Osteoblast (primary cell): ENCODE data around the gene FBXO28. TPM values are rescaled to one million over a fixed set of nuclear protein-coding genes. Genes with fewer than 3 reads are reported as not detected.

Experiments used
- DNase-seq: peaks from one replicate; pipeline ENCODE4 v3.0.0; 2011; ENCODE audit warnings: low spot score, mixed read lengths; ENCODE audit not compliant: insufficient read length; ENCODE audit errors: missing footprints
- H2AFZ ChIP-seq: 2 replicates; pipeline ENCODE4 v1.6.0; 2011; ENCODE audit warnings: mild to moderate bottlenecking, low read length
- H3K27ac ChIP-seq: 2 replicates; pipeline ENCODE4 v1.5.1; 2011; ENCODE audit warnings: mild to moderate bottlenecking, low read depth, low read length, moderate library complexity
- H3K27me3 ChIP-seq: 2 replicates; pipeline ENCODE4 v1.6.0; 2012; ENCODE audit warnings: mild to moderate bottlenecking, control low read depth, inconsistent platforms, low read length, moderate library complexity; ENCODE audit not compliant: insufficient read depth
- H3K36me3 ChIP-seq: 2 replicates; pipeline ENCODE4 v1.5.1; 2011; ENCODE audit warnings: mild to moderate bottlenecking, low read length, control low read depth, moderate library complexity; ENCODE audit not compliant: insufficient read depth
- H3K4me1 ChIP-seq: 2 replicates; pipeline ENCODE4 v1.5.1; 2011; ENCODE audit warnings: mild to moderate bottlenecking, low read length, control low read depth, moderate library complexity; ENCODE audit not compliant: insufficient read depth
- H3K4me2 ChIP-seq: 2 replicates; pipeline ENCODE4 v1.6.0; 2011; ENCODE audit warnings: mild to moderate bottlenecking, low read length; ENCODE audit not compliant: insufficient read depth
- H3K4me3 ChIP-seq: fragments of 200-600 bp; sonication (generic); 3 replicates; pipeline ENCODE4 v1.5.1; 2012; ENCODE audit warnings: mild to moderate bottlenecking, low read length, inconsistent platforms; ENCODE audit not compliant: insufficient read depth
- H3K79me2 ChIP-seq: 2 replicates; pipeline ENCODE4 v1.6.0; 2012; ENCODE audit warnings: mild to moderate bottlenecking, low read length, control low read depth, inconsistent platforms; ENCODE audit not compliant: insufficient read depth
- H3K9me3 ChIP-seq: 2 replicates; pipeline ENCODE4 v1.5.1; 2011; ENCODE audit warnings: low read depth, low read length, control low read depth
- H4K20me1 ChIP-seq: 2 replicates; pipeline ENCODE4 v1.6.0; 2012; ENCODE audit warnings: mild to moderate bottlenecking, low read length, control low read depth; ENCODE audit not compliant: insufficient read depth
- total RNA-seq: library from RNA; depleted of rRNA; stranded (reverse); fragments of >200 nt; gene quantifications from 2 replicates; pipeline ENCODE4 v1.2.3, GENCODE V29; 2012
- TF ChIP-seq, protein P1 (sequence below): IDR thresholded peaks from 2 replicates; pipeline ENCODE4 v1.5.1; 2011; ENCODE audit warnings: mild to moderate bottlenecking, low read depth, low read length, moderate library complexity; ENCODE audit errors: extremely low read depth

FBXO28 gene
- total RNA-seq, 1 donor: 35.5 TPM

DNA sequence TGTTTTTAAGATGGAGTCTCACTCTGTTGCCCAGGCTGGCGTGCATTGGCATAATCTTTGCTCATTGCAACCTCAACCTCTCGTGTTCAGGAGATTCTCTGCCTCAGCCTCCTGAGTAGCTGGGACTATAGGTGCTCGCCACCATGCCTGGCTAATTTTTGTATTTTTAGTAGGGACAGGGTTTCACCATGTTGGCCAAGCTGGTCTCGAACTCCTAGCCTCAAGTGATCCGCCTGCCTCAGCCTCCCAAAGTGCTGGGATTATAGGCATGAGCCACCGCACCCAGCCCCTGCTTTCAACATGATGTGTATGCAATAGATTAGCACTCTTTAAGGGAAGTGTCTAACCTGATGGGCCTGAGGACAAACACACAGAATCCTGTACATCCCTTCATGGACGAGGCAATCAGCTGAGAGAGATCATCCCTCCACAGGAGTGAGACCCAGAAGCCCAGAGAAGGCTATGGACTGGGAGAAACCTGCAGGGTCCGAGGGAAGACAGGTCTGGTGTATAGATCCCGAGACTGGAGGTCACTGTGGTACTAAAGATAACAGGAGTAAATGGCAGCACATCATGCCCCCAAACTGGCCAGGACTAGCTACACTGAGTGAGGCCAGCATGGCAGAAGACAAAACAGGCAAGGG, 63.6 kb downstream of the FBXO28 start:
- Histone ChIP-seq H3K27me3 (peaks cover 2% of the 10 kb centered on the region), H2AFZ (no peak overlapping the region), H3K36me3 (no peaks in the 10 kb centered on the region), H4K20me1 (no peaks in the 10 kb centered on the region), H3K9me3 (no peaks in the 10 kb centered on the region), H3K4me1 (peaks cover 4% of the 10 kb centered on the region), H3K79me2 (no peaks in the 10 kb centered on the region), H3K4me2 (no peak overlapping the region), H3K4me3 (no peak overlapping the region), H3K27ac (no peak overlapping the region)
- DNase-seq: no peak
- TF ChIP-seq, protein P1, sequence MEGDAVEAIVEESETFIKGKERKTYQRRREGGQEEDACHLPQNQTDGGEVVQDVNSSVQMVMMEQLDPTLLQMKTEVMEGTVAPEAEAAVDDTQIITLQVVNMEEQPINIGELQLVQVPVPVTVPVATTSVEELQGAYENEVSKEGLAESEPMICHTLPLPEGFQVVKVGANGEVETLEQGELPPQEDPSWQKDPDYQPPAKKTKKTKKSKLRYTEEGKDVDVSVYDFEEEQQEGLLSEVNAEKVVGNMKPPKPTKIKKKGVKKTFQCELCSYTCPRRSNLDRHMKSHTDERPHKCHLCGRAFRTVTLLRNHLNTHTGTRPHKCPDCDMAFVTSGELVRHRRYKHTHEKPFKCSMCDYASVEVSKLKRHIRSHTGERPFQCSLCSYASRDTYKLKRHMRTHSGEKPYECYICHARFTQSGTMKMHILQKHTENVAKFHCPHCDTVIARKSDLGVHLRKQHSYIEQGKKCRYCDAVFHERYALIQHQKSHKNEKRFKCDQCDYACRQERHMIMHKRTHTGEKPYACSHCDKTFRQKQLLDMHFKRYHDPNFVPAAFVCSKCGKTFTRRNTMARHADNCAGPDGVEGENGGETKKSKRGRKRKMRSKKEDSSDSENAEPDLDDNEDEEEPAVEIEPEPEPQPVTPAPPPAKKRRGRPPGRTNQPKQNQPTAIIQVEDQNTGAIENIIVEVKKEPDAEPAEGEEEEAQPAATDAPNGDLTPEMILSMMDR: no peak

DNA sequence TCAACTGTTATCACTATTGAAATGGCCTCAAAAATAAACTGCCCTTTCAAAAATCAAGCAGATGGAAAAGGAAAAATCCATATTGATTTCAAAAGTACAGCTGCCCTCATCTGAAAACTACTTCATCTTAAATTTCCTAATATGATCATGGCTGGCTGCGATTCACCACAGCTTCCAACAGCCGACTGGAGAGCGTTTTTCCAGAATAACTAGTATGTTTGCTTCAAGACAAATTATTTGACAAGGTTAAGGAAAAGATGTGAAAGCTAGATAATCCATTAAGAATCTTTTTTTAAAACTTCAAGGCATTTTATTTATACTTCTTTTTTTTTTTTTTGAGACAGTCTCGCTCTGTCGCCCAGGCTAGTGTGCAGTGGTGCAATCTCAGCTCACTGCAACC, 65.0 kb downstream of the FBXO28 start:
- DNase-seq: no peak
- no peak overlapping the region for H3K4me2 ChIP-seq
- H3K27me3 ChIP-seq: no peaks in the 10 kb centered on the region
- no peaks in the 10 kb centered on the region for H3K36me3 ChIP-seq
- no peaks in the 10 kb centered on the region for H3K9me3 ChIP-seq
- peaks cover under 1% of the 10 kb centered on the region for H4K20me1 ChIP-seq
- no peak overlapping the region for H3K27ac ChIP-seq
- TF ChIP-seq, protein P1: no peak
- peaks cover 6% of the 10 kb centered on the region for H3K4me1 ChIP-seq
- no peak overlapping the region for H2AFZ ChIP-seq
- peaks cover 3% of the 10 kb centered on the region for H3K79me2 ChIP-seq
- H3K4me3 ChIP-seq: no peak overlapping the region

DNA sequence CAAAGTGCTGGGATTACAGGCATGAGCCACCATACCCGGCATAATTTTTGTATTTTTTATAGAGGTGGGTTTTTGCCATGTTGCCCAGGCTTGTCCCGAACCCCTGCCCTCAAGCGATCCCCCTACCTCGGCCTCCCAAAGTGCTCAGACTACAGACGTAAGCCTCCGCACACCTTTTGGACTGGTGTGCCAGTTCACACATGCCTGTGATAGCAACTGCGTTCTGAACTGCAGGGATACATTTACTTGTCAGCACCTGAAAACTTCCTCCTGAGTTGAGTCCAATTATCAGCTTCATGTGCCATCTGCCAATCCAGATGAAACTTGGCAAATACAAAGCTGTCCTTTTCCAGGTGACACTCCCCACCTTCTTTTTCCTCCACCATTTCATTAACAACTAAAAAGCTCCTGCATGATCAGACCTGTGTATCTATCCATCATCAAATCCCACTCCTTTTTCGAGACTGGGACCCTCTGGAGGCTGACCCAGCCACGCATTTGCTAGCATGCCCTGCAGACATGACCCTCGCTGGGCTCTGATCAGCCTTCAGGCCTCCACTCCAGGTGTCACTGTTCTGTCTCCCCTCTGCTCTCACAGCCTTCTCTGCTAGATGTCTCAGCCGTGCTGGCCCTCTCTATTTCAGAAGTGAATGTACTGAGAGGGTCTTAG, 67.0 kb downstream of the FBXO28 start:
- H3K4me2 ChIP-seq: no peak overlapping the region
- no peaks in the 10 kb centered on the region for H3K9me3 ChIP-seq
- H3K27ac ChIP-seq: no peak overlapping the region
- no peak overlapping the region for H2AFZ ChIP-seq
- H3K36me3 ChIP-seq: peaks cover 12% of the 10 kb centered on the region
- H4K20me1 ChIP-seq: peaks cover 20% of the 10 kb centered on the region
- H3K79me2 ChIP-seq: peaks cover 24% of the 10 kb centered on the region
- H3K4me1 ChIP-seq: peaks cover 18% of the 10 kb centered on the region
- TF ChIP-seq, protein P1: no peak
- no peaks in the 10 kb centered on the region for H3K27me3 ChIP-seq
- no peak overlapping the region for H3K4me3 ChIP-seq
- DNase-seq: no peak

DNA sequence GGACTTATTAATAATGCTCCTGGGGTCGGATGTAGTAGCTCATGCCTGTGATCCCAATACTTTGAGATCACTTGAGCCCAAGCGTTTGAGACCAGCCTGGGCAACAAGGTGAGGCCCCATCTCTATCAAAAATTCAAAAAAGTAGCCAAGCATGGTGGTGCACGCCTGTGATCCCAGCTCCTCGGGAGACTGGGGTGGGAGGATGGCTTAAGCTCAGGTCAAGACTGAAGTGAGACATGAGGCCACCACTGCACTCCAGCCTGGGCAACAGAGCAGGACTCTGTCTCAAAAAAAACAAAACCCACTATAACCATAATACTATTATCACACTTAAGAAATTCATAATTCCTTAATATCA, 67.5 kb downstream of the FBXO28 start:
- Histone ChIP-seq H3K36me3 (peaks cover 15% of the 10 kb centered on the region), H3K4me1 (peaks cover 18% of the 10 kb centered on the region), H3K4me3 (no peak overlapping the region), H4K20me1 (peaks cover 24% of the 10 kb centered on the region), H3K9me3 (no peaks in the 10 kb centered on the region), H3K27ac (no peak overlapping the region), H3K79me2 (peaks cover 29% of the 10 kb centered on the region), H3K27me3 (no peaks in the 10 kb centered on the region), H3K4me2 (no peak overlapping the region), H2AFZ (no peak overlapping the region)
- TF ChIP-seq, protein P1: no peak
- no peak for DNase-seq
